ENCODE measurements around the gene GPRC5C.
"Not testable (repeated sequence)": the region's sequence is repeated elsewhere in the genome, so short reads cannot be mapped to it uniquely, and the experiment has no call there.

DNA sequence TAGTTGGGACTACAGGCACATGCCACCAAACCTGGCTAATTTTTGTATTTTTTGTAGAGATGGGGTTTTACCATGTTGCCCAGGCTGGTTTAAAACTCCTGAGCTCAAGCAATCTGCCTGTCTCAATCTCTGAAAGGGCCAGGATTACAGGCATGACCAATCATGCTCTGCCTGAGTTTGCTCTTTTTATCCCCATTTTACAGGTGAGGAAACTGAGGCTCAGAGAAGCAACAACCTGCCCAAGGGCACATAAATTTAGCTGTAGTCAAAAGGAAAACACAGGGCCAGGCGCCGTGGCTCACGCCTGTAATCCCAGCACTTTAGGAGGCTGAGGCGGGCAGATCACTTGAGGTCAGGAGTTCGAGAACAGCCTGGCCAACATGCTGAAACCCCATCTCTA lies 26.6 kb upstream of the GPRC5C start:
- TF ChIP-seq EZH2 (IDR thresholded peaks at IDR 0.05; ENCODE audit: insufficient read depth, poor library complexity, severe bottlenecking); EZH2phosphoT487 (IDR thresholded peaks at IDR 0.05; ENCODE audit: insufficient read depth, low read depth): not testable (repeated sequence)

Data from GM23248 (cell line).